K562 (cell line): ENCODE measurements around the gene ATP2A1. TPM values are rescaled to one million over a fixed set of nuclear protein-coding genes. Genes with fewer than 3 reads are reported as not detected.

ENCODE experiments used
- ARNT ChIP-seq, 2 experiments: fragments of 450-650 bp; IDR thresholded peaks; 2 replicates each; pipeline ENCODE4 v1.6.1; 2016; ENCODE audit warnings: mild to moderate bottlenecking in 1 of 2
- ATF3 ChIP-seq, 2 experiments: fragments of 450-650 bp in 1 of 2; sonication (generic) in 1 of 2; formaldehyde crosslinking in 1 of 2; IDR thresholded peaks in 1 of 2; conservative IDR thresholded peaks in 1 of 2; 2 replicates each; pipeline versions ENCODE4 v1.6.1 to v1.8.1; 2016 to 2023; ENCODE audit warnings: mild to moderate bottlenecking in 2 of 2, moderate library complexity in 2 of 2, inconsistent platforms in 1 of 2, missing genetic modification reagents in 1 of 2
- CEBPG ChIP-seq, 3 experiments: fragments of 200-800 bp in 1 of 3; sonication (Bioruptor generic) in 1 of 3; sonication (generic) in 1 of 3; formaldehyde crosslinking in 1 of 3; IDR thresholded peaks in 2 of 3; conservative IDR thresholded peaks in 1 of 3; 2 replicates each; pipeline versions ENCODE4 v1.6.1 to v1.8.0; 2016 to 2022; ENCODE audit warnings: missing compliant biosample characterization in 2 of 3, missing genetic modification characterization in 2 of 3, mild to moderate bottlenecking in 1 of 3, missing genetic modification reagents in 1 of 3
- HINFP ChIP-seq: fragments of 450-650 bp; conservative IDR thresholded peaks from 2 replicates; pipeline ENCODE4 v1.6.1; 2016; ENCODE audit warnings: missing genetic modification characterization, low read depth, mild to moderate bottlenecking, control low read depth, missing compliant biosample characterization
- NFE2L1 ChIP-seq: fragments of 450-650 bp; IDR thresholded peaks from 2 replicates; pipeline ENCODE4 v1.6.1; 2016; ENCODE audit warnings: missing genetic modification characterization, low read depth, mild to moderate bottlenecking, missing compliant biosample characterization, moderate library complexity, borderline replicate concordance
- POLR2AphosphoS2 ChIP-seq: IDR thresholded peaks from 2 replicates; pipeline ENCODE4 v1.6.1; 2012; ENCODE audit warnings: low read length, improper control_type of control experiment
- POLR2G ChIP-seq: fragments of 200-400 bp; formaldehyde crosslinking; IDR thresholded peaks from 2 replicates; pipeline ENCODE4 v1.6.1; 2017; ENCODE audit warnings: low read depth, mild to moderate bottlenecking, antibody characterized with exemption, low read length, moderate library complexity
- POLR2H ChIP-seq: IDR thresholded peaks from 2 replicates; pipeline ENCODE4 v1.6.1; 2016; ENCODE audit warnings: missing genetic modification characterization, low read depth, mild to moderate bottlenecking, control low read depth, missing compliant biosample characterization, moderate library complexity
- RCOR1 ChIP-seq, 2 experiments: IDR thresholded peaks; 2 replicates each; pipeline ENCODE4 v1.6.1; 2012; ENCODE audit warnings: low read depth in 2 of 2, low read length in 2 of 2, borderline replicate concordance in 1 of 2, improper control_type of control experiment in 1 of 2
- SOX6 ChIP-seq: fragments of 450-650 bp; IDR thresholded peaks from 2 replicates; pipeline ENCODE4 v1.6.1; 2014; ENCODE audit warnings: mild to moderate bottlenecking
- polyA plus RNA-seq, 8 experiments: library from polyadenylated mRNA; depleted of rRNA in 4 of 8; stranded (reverse) in 5 of 8; unstranded in 3 of 8; fragments of >200 nt; fragmentation: Nextera tagmentation in 2 of 8; fragmentation: Illumina TruSeq in 1 of 8; extraction: Ambion mirVana in 2 of 8; extraction: Trizol in 1 of 8; gene quantifications; 2 replicates each; pipeline versions ENCODE4 v1.2.1 to v1.2.3, GENCODE V29; 2011 to 2014; ENCODE audit warnings: inconsistent platforms in 1 of 8, missing spikeins in 1 of 8
- total RNA-seq, 7 experiments: library from RNA; depleted of rRNA in 6 of 7; stranded (reverse); fragments of >200 nt in 6 of 7; fragmentation: Illumina TruSeq in 2 of 7; extraction: Trizol in 2 of 7; gene quantifications; 2 replicates each; pipeline versions ENCODE4 v1.2.1 to v1.2.3, GENCODE V29; 2011 to 2021; ENCODE audit warnings: low replicate concordance in 1 of 7
- TF ChIP-seq, protein P1 (sequence below): fragments of 450-650 bp; IDR thresholded peaks from 2 replicates; pipeline ENCODE4 v1.6.1; 2016; ENCODE audit warnings: mild to moderate bottlenecking, moderate library complexity

The ATP2A1 gene
- total and polyA plus RNA-seq, 9 of the 15 experiments (the other 6 are each of a cell fraction or from before 2014, with no cell fraction given) = 0.25 to 2.6 (median 0.65) TPM

GRCh38 chr16:28839004-28839639 is 39.2 kb upstream of the ATP2A1 start (continued):
- TF ChIP-seq HINFP (tag) (no peak), RCOR1 (IDR thresholded peaks at IDR 0.05; ENCODE audit: borderline replicate concordance in 1 of 2, low read depth in 2 of 2, low read length in 2 of 2) (peak in 1 of 2 experiments; percentile 77; a peak in 1 of 4 replicates), CEBPG (CRISPR knock-in tag; IDR thresholded peaks at IDR 0.05) (peak; percentile 82), CEBPG (tag; conservative IDR thresholded peaks at IDR 0.05 in 1 of 2, IDR thresholded peaks at IDR 0.05 in 1 of 2) (peak; percentile 18 to 96; a peak in 2 of 4 replicates), POLR2H (tag) (0 out of 2 replicates have a peak, but pooled peaks have one; percentile 19), NFE2L1 (tag) (no peak), POLR2G (peak; percentile 43; the same call in 1 of the 2 replicates), ARNT (IDR thresholded peaks at IDR 0.05) (no peak), ATF3 (IDR thresholded peaks at IDR 0.05) (peak; percentile 87), ATF3 (CRISPR knock-in tag; conservative IDR thresholded peaks at IDR 0.05) (no peak), SOX6 (peak; percentile 30; the same call in 1 of the 2 replicates), POLR2AphosphoS2 (0 out of 2 replicates have a peak, but pooled peaks have one; percentile 68)
- TF ChIP-seq, protein P1, sequence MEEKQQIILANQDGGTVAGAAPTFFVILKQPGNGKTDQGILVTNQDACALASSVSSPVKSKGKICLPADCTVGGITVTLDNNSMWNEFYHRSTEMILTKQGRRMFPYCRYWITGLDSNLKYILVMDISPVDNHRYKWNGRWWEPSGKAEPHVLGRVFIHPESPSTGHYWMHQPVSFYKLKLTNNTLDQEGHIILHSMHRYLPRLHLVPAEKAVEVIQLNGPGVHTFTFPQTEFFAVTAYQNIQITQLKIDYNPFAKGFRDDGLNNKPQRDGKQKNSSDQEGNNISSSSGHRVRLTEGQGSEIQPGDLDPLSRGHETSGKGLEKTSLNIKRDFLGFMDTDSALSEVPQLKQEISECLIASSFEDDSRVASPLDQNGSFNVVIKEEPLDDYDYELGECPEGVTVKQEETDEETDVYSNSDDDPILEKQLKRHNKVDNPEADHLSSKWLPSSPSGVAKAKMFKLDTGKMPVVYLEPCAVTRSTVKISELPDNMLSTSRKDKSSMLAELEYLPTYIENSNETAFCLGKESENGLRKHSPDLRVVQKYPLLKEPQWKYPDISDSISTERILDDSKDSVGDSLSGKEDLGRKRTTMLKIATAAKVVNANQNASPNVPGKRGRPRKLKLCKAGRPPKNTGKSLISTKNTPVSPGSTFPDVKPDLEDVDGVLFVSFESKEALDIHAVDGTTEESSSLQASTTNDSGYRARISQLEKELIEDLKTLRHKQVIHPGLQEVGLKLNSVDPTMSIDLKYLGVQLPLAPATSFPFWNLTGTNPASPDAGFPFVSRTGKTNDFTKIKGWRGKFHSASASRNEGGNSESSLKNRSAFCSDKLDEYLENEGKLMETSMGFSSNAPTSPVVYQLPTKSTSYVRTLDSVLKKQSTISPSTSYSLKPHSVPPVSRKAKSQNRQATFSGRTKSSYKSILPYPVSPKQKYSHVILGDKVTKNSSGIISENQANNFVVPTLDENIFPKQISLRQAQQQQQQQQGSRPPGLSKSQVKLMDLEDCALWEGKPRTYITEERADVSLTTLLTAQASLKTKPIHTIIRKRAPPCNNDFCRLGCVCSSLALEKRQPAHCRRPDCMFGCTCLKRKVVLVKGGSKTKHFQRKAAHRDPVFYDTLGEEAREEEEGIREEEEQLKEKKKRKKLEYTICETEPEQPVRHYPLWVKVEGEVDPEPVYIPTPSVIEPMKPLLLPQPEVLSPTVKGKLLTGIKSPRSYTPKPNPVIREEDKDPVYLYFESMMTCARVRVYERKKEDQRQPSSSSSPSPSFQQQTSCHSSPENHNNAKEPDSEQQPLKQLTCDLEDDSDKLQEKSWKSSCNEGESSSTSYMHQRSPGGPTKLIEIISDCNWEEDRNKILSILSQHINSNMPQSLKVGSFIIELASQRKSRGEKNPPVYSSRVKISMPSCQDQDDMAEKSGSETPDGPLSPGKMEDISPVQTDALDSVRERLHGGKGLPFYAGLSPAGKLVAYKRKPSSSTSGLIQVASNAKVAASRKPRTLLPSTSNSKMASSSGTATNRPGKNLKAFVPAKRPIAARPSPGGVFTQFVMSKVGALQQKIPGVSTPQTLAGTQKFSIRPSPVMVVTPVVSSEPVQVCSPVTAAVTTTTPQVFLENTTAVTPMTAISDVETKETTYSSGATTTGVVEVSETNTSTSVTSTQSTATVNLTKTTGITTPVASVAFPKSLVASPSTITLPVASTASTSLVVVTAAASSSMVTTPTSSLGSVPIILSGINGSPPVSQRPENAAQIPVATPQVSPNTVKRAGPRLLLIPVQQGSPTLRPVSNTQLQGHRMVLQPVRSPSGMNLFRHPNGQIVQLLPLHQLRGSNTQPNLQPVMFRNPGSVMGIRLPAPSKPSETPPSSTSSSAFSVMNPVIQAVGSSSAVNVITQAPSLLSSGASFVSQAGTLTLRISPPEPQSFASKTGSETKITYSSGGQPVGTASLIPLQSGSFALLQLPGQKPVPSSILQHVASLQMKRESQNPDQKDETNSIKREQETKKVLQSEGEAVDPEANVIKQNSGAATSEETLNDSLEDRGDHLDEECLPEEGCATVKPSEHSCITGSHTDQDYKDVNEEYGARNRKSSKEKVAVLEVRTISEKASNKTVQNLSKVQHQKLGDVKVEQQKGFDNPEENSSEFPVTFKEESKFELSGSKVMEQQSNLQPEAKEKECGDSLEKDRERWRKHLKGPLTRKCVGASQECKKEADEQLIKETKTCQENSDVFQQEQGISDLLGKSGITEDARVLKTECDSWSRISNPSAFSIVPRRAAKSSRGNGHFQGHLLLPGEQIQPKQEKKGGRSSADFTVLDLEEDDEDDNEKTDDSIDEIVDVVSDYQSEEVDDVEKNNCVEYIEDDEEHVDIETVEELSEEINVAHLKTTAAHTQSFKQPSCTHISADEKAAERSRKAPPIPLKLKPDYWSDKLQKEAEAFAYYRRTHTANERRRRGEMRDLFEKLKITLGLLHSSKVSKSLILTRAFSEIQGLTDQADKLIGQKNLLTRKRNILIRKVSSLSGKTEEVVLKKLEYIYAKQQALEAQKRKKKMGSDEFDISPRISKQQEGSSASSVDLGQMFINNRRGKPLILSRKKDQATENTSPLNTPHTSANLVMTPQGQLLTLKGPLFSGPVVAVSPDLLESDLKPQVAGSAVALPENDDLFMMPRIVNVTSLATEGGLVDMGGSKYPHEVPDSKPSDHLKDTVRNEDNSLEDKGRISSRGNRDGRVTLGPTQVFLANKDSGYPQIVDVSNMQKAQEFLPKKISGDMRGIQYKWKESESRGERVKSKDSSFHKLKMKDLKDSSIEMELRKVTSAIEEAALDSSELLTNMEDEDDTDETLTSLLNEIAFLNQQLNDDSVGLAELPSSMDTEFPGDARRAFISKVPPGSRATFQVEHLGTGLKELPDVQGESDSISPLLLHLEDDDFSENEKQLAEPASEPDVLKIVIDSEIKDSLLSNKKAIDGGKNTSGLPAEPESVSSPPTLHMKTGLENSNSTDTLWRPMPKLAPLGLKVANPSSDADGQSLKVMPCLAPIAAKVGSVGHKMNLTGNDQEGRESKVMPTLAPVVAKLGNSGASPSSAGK = no peak
